GM12892 (cell line): ENCODE data around the gene SLC2A4RG.

Experiments
- POLR2A ChIP-seq: IDR thresholded peaks from 2 replicates; pipeline ENCODE4 v1.6.1; 2011; ENCODE audit warnings: low read depth, low read length, control low read depth
- POLR2AphosphoS5 ChIP-seq: IDR thresholded peaks from 2 replicates; pipeline ENCODE4 v1.6.1; 2011; ENCODE audit warnings: low read depth, low read length, control low read depth
- TAF1 ChIP-seq: IDR thresholded peaks from 2 replicates; pipeline ENCODE4 v1.6.1; 2011; ENCODE audit warnings: low read depth, mild to moderate bottlenecking, control low read depth, low read length, borderline replicate concordance

DNA sequence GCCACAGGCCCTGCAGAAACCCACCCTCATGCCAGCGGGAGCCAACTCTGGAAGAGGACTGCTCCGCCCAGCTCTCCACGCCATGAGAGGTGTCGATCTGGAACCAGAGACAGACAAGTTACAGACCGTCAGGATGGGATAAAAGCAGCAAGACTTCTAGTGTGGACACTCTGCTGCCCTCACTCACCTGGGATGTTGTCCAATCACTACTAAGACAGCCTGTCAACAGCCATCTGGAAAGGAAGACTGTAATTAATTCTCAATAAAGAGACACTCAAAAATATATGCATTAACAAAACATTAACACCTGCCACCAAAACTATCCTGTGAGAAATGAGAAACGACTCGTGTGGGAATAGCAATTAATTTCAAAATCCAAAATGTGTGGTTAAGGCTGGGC lies 28.3 kb downstream of the SLC2A4RG start:
- TF ChIP-seq POLR2AphosphoS5: no peak
- no peak for TF ChIP-seq POLR2A
- TF ChIP-seq TAF1: no peak
